Small intestine (tissue), 7 donors: ENCODE data around the gene DDX5. TPM values are rescaled to one million over a fixed set of nuclear protein-coding genes. Genes with fewer than 3 reads are reported as not detected.

Experiments
- DNase-seq, 2 donors: peaks; one replicate each; pipeline versions ENCODE4 v3.0.0 to v3.0.0-alpha.2; 2013
- FAIRE-seq: peaks from 2 replicates; lab custom pipeline; 2012; peaks lifted over from hg19 to GRCh38; lab: Jason Lieb, UNC
- H3K27ac ChIP-seq, 3 donors: one replicate each; pipeline ENCODE4 v1.5.1; 2013; ENCODE audit warnings: low read length in 2 of 3, mild to moderate bottlenecking in 2 of 3, control low read depth in 1 of 3, inconsistent platforms in 1 of 3, low read depth in 1 of 3, moderate library complexity in 1 of 3
- H3K27me3 ChIP-seq, 3 donors: one replicate each; pipeline ENCODE4 v1.6.1; 2013; ENCODE audit warnings: low read length in 3 of 3, inconsistent platforms in 1 of 3; ENCODE audit not compliant: control insufficient read depth in 3 of 3, insufficient read depth in 3 of 3
- H3K36me3 ChIP-seq, 3 donors: one replicate each; pipeline ENCODE4 v1.6.1; 2013; ENCODE audit warnings: low read length in 3 of 3, inconsistent platforms in 1 of 3, low read depth in 1 of 3, mild to moderate bottlenecking in 1 of 3, moderate library complexity in 1 of 3; ENCODE audit not compliant: control insufficient read depth in 3 of 3, insufficient read depth in 2 of 3
- H3K4me1 ChIP-seq, 3 donors: one replicate each; pipeline ENCODE4 v1.6.1; 2013; ENCODE audit warnings: low read length in 2 of 3, inconsistent platforms in 1 of 3, low read depth in 1 of 3, mild to moderate bottlenecking in 1 of 3, moderate library complexity in 1 of 3; ENCODE audit not compliant: control insufficient read depth in 3 of 3, insufficient read depth in 2 of 3
- H3K4me3 ChIP-seq, 3 donors: one replicate each; pipeline ENCODE4 v1.5.1; 2013; ENCODE audit warnings: low read length in 3 of 3, control low read depth in 1 of 3, inconsistent platforms in 1 of 3, low read depth in 1 of 3, mild to moderate bottlenecking in 1 of 3, moderate library complexity in 1 of 3
- H3K9me3 ChIP-seq, 2 donors: one replicate each; pipeline ENCODE4 v1.6.1; 2013; ENCODE audit warnings: low read depth in 1 of 2, low read length in 1 of 2; ENCODE audit not compliant: control insufficient read depth in 2 of 2, insufficient read depth in 1 of 2
- WGBS, 3 donors: extraction: QIAGEN DNeasy Blood & Tissue Kit; methylation state at CpG; one replicate each; pipeline ENCODE4 v1.1.7; 2013; 5-methylcytosine and 5-hydroxymethylcytosine counted together
- polyA plus RNA-seq, 4 donors: library from polyadenylated mRNA; stranded (reverse) in 3 of 4; unstranded in 1 of 4; fragments of 200-250 nt in 3 of 4; fragments of 120-200 nt in 1 of 4; gene quantifications; one replicate each; pipeline versions ENCODE4 v1.2.1 to v1.2.3, GENCODE V29; 2013
- donor health status: healthy with polysubstance abuse.
- donor health status: control.
- donor health status: control.
- donor health status: Bipolar disorder and iron deficiency.
- donor health status: healthy.

The DDX5 gene
- polyA plus RNA-seq, 4 donors, result 269 to 425 (median 321) TPM

DNA sequence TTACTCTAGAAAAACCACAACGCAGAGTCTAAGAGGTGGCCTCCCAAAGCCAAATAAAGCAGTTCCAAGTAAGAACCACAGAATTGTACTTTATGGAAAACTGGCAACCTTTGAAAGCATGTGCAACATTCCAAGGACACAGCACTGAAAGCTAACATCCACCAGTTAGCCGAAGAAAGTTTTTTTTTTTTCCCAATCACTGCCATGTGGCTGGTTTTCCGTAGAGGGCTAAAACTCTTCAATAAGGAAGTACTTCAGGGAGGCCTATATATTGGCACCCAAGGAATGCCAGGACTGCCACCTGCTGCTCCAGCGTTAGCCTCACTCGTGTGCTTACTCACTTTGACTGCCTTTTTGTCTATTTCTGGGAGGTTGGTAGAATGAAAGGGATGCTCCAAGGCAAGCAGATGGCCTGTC lies 25.9 kb upstream of the DDX5 start:
- Histone ChIP-seq H3K9me3 (no peaks in the 10 kb centered on the region), H3K4me1 (no peaks in the 10 kb centered on the region), H3K4me3 (no peak overlapping the region), H3K36me3 (peaks cover 24 to 48% (median 33%) of the 10 kb centered on the region in 3 donors), H3K27ac (no peak overlapping the region), H3K27me3 (no peaks in the 10 kb centered on the region)
- DNase-seq (no peak), FAIRE-seq (no peak)
- 70 to 79% (median 74%) methylated on average over 5 of the region's 5 CpGs for WGBS, 3 donors

DNA sequence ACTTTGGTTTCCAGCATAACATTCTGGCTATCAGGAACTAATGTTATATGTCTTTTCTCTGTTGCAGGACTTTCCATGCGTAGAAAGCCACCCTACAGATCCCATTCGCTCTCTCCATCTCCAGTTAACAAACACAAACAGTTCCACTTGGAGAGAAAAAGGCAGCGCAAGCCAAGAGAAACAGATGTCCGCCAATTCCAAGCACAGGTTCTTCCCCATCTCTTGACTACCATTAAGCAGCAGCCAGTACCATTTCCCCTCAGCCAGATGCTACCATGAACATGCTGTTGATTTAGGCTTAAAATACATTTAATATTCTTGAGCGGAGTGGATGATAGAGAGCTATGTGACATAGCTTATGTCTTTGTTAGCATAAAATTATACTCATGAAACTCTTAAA lies 23.1 kb upstream of the DDX5 start:
- peaks cover 27 to 43% (median 42%) of the 10 kb centered on the region in 3 donors for H3K36me3 ChIP-seq
- WGBS, 3 donors, result 95 to 98% (median 95%) methylated on average over 5 of the region's 5 CpGs
- no peak for FAIRE-seq
- DNase-seq, result no peak
- no peak overlapping the region for H3K4me3 ChIP-seq
- no peak overlapping the region for H3K27ac ChIP-seq
- H3K27me3 ChIP-seq, result no peaks in the 10 kb centered on the region
- H3K4me1 ChIP-seq, result no peaks in the 10 kb centered on the region
- no peaks in the 10 kb centered on the region for H3K9me3 ChIP-seq

DNA sequence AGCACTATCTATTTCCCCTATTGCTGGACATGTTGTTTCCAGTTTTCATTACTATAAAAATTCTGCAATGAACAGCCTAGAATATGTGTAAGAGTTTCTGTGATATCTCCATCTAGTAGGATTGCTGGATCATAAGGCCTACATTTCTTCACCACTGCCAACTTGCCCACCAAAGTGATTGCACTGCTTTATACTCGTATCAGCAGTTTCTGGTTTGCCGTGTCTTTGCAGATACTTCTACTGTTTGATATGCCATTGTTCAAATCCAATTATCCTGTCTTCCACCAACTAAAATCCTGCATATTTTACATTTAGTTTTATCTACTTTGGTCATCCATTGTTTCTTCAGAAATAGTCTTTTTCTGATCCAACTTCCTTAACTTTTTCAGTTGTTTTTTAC lies 21.8 kb upstream of the DDX5 start:
- H3K4me1 ChIP-seq, result no peaks in the 10 kb centered on the region
- H3K27me3 ChIP-seq, result no peaks in the 10 kb centered on the region
- H3K4me3 ChIP-seq, result no peak overlapping the region
- FAIRE-seq (no peak), DNase-seq (no peak)
- no peaks in the 10 kb centered on the region for H3K9me3 ChIP-seq
- H3K27ac ChIP-seq, result no peak overlapping the region
- WGBS, 3 donors, result 91 to 94% (median 93%) methylated on average over 2 of the region's 2 CpGs
- peaks cover 29 to 41% (median 36%) of the 10 kb centered on the region in 3 donors for H3K36me3 ChIP-seq

DNA sequence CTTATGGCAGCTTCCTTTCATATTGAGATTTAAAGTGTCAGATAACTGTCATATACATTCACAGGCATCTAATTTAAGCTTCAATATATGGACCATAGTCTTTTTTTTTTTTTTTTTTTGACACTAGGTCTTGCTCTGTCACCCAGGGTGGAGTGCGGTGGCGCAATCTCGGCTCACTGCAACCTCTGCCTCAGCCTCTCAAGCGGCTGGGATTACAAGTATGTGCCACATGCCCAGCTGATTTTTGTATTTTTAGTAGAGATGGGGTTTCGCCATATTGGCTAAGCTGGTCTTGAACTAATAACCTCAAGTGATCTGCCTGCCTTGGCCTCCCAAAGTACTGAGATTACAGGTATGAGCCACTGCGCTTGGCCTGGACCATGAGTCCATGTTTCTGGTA lies 14.3 kb upstream of the DDX5 start:
- Histone ChIP-seq H3K9me3 (no peaks in the 10 kb centered on the region), H3K4me1 (no peaks in the 10 kb centered on the region), H3K4me3 (no peak overlapping the region), H3K27me3 (no peaks in the 10 kb centered on the region), H3K36me3 (peaks cover 12 to 52% (median 13%) of the 10 kb centered on the region in 3 donors), H3K27ac (no peak overlapping the region)
- WGBS, 3 donors, result 96 to 98% (median 96%) methylated on average over 6 of the region's 6 CpGs
- FAIRE-seq (no peak), DNase-seq (no peak)

- 93 to 98% (median 94%) methylated on average over 6 of the region's 6 CpGs for WGBS, 3 donors
- DNase-seq, result no peak
- Histone ChIP-seq H3K36me3 (peaks cover 9 to 47% (median 17%) of the 10 kb centered on the region in 3 donors), H3K9me3 (no peaks in the 10 kb centered on the region), H3K27ac (no peak overlapping the region), H3K4me1 (no peaks in the 10 kb centered on the region), H3K27me3 (no peaks in the 10 kb centered on the region), H3K4me3 (no peak overlapping the region)
- no peak for FAIRE-seq
Observed at GRCh38 chr17:64519601-64520000, 13.5 kb upstream of the DDX5 start.

DNA sequence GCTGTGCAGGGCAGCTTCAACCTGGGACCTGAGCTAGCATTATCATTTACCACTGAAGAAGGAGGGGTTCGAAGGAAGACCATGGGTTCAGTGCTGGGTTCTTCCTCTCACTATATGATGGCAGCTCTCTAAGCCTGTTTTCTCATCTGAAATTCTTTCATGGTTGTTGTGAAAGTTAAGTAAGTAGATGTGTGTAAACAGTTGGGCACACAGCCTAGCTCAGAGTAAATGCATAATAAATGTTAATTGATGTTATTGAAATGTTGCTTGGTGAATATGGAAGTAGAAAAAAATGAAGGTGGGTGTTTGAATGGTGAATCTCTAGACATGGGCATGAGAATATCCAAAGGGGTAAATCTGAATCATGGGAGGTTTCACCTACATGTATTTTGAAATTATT lies 9.7 kb upstream of the DDX5 start:
- Histone ChIP-seq H3K36me3 (peaks cover 6 to 29% (median 21%) of the 10 kb centered on the region in 3 donors), H3K27ac (no peak overlapping the region), H3K4me3 (no peak overlapping the region), H3K4me1 (no peaks in the 10 kb centered on the region), H3K27me3 (no peaks in the 10 kb centered on the region), H3K9me3 (no peaks in the 10 kb centered on the region)
- FAIRE-seq (no peak), DNase-seq (no peak)
- 85 to 92% (median 92%) methylated on average over 1 of the region's 1 CpG for WGBS, 3 donors

DNA sequence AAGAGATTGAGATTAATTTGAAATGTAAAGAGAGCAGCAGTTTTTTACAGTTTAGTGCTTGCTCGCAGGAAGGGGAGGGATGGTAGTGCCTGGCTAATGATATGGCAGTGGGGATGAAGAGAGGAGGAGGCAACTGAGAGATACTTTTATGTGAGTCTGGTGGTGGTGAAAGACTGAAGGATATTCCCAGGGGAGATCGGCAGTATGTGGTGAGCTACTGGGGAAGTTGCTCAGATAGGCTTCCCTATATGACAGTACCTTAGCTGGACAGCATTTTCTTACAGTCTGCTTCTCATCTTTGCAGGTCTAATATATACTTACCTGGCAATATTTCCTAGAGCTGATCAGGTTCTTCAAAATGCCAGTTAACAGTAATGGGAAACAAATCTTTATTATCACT lies 9.3 kb upstream of the DDX5 start:
- H3K4me1 ChIP-seq, result no peaks in the 10 kb centered on the region
- FAIRE-seq (no peak), DNase-seq (no peak)
- H3K4me3 ChIP-seq, result no peak overlapping the region
- 82 to 100% (median 88%) methylated on average over 2 of the region's 2 CpGs for WGBS, 3 donors
- H3K27ac ChIP-seq, result no peak overlapping the region
- H3K36me3 ChIP-seq, result peaks cover 6 to 30% (median 21%) of the 10 kb centered on the region in 3 donors
- no peaks in the 10 kb centered on the region for H3K9me3 ChIP-seq
- no peaks in the 10 kb centered on the region for H3K27me3 ChIP-seq

DNA sequence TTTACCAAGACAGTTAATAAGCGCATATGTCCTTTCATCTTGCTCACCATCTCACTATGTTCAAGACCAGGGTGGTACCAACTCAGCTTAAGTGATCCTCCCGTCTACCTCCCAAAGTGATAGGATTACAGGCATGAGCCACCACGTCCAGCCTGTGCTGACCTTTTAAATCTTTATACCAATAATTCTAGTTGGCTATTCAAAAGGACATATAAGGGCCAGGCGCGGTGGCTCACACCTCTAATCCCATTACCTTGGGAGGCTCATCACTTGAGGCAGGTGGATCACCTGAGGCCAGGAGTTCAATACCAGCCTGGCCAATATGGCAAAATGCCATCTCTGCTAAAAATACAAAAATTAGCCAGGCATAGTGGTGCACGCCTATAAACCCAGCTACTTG lies 3.1 kb upstream of the DDX5 start:
- H3K36me3 ChIP-seq, result peaks cover 4 to 14% (median 13%) of the 10 kb centered on the region in 3 donors
- WGBS, 3 donors, result 91 to 95% (median 94%) methylated on average over 6 of the region's 6 CpGs
- H3K4me1 ChIP-seq, result peaks cover 0 to 6% (median 0%) of the 10 kb centered on the region in 3 donors
- H3K27ac ChIP-seq, result no peak overlapping the region
- FAIRE-seq, result no peak
- DNase-seq, result no peak
- H3K27me3 ChIP-seq, result no peaks in the 10 kb centered on the region
- H3K9me3 ChIP-seq, result no peaks in the 10 kb centered on the region
- H3K4me3 ChIP-seq, result no peak overlapping the region

- no peak for FAIRE-seq
- Histone ChIP-seq H3K27ac (no peak overlapping the region), H3K36me3 (peaks cover 4 to 17% (median 14%) of the 10 kb centered on the region in 3 donors), H3K27me3 (no peaks in the 10 kb centered on the region), H3K9me3 (no peaks in the 10 kb centered on the region), H3K4me3 (no peak overlapping the region), H3K4me1 (peaks cover 0 to 11% (median 5%) of the 10 kb centered on the region in 3 donors)
- WGBS, 3 donors, result 87 to 93% (median 92%) methylated on average over 2 of the region's 2 CpGs
- no peak for DNase-seq
Observed at GRCh38 chr17:64508683-64509082, 2.6 kb upstream of the DDX5 start.
